Panc1 (cell line): ENCODE data around the gene SLC2A6. TPM values are rescaled to one million over a fixed set of nuclear protein-coding genes. Genes with fewer than 3 reads are reported as not detected.
A peak's percentile ranks its signal among the peaks of the same experiment; 100 is the strongest.

Experiments used
- ATAC-seq: fragments of 200-7000 bp; cut with Tn5 transposase; 2 replicates; pipeline ENCODE4 v1.9.1; 2020; ENCODE audit warnings: mild to moderate bottlenecking, moderate library complexity
- Bru-seq: library from RNA; stranded (reverse); fragments of 400-500 nt; gene quantifications from one replicate; lab custom pipeline; 2021; lab: Mats Ljungman, UMichigan
- BruChase-seq, 2 experiments: library from RNA; stranded (reverse); fragments of 400-500 nt; gene quantifications; one replicate each; lab custom pipeline; 2021; lab: Mats Ljungman, UMichigan
- BruUV-seq: library from RNA; stranded (reverse); fragments of 400-500 nt; replicated peaks from 2 replicates; lab custom pipeline; 2021; lab: Mats Ljungman, UMichigan
- CTCF ChIA-PET: fragments of 300-600 bp; sonication (Branson Sonifier 250); formaldehyde crosslinking; loops from one replicate; lab custom pipeline; 2022; ENCODE audit warnings: antibody characterized with exemption; lab: Charles Lee
- POLR2A ChIA-PET: fragments of 300-600 bp; sonication (Branson Sonifier 250); formaldehyde crosslinking; loops from one replicate; lab custom pipeline; 2022; ENCODE audit warnings: antibody characterized with exemption; lab: Charles Lee
- DNase-seq: peaks from one replicate; pipeline ENCODE4 v3.0.0-alpha.2; 2010; ENCODE audit warnings: low read depth, low spot score
- H3K27ac ChIP-seq: 2 replicates; pipeline ENCODE4 v1.5.1; 2011; ENCODE audit warnings: mild to moderate bottlenecking, low read length, inconsistent platforms
- H3K27me3 ChIP-seq: fragments of 200-500 bp; sonication (Bioruptor generic); 2 replicates; pipeline ENCODE4 v1.6.0; 2014; ENCODE audit warnings: low read length, inconsistent platforms; ENCODE audit not compliant: control insufficient read depth, insufficient read depth
- H3K36me3 ChIP-seq: fragments of 200-500 bp; sonication (Bioruptor generic); 2 replicates; pipeline ENCODE4 v1.5.1; 2014; ENCODE audit warnings: inconsistent platforms, mild to moderate bottlenecking, low read length, moderate library complexity; ENCODE audit not compliant: control insufficient read depth, insufficient read depth
- H3K4me1 ChIP-seq: 2 replicates; pipeline ENCODE4 v1.5.1; 2011; ENCODE audit warnings: inconsistent platforms, mild to moderate bottlenecking, low read length, moderate library complexity; ENCODE audit not compliant: control insufficient read depth, insufficient read depth
- H3K4me3 ChIP-seq, 2 experiments: 2 replicates each; pipeline ENCODE4 v1.5.1; 2011 to 2012; ENCODE audit warnings: low read depth in 2 of 2, low read length in 2 of 2, mild to moderate bottlenecking in 2 of 2, inconsistent platforms in 1 of 2, moderate library complexity in 1 of 2
- H3K9me3 ChIP-seq: fragments of 200-500 bp; sonication (Bioruptor generic); 2 replicates; pipeline ENCODE4 v1.5.1; 2014; ENCODE audit warnings: low read depth, mild to moderate bottlenecking, inconsistent platforms, low read length, moderate library complexity; ENCODE audit not compliant: control insufficient read depth, insufficient read depth
- CTCF ChIP-seq: fragments of 450-650 bp; IDR thresholded peaks from 2 replicates; pipeline ENCODE4 v1.5.1; 2017; ENCODE audit warnings: mild to moderate bottlenecking
- POLR2AphosphoS5 ChIP-seq: IDR thresholded peaks from 2 replicates; pipeline ENCODE4 v1.6.1; 2012; ENCODE audit warnings: mild to moderate bottlenecking, low read depth, low read length, moderate library complexity
- SIN3A ChIP-seq: IDR thresholded peaks from 2 replicates; pipeline ENCODE4 v1.6.1; 2012; ENCODE audit warnings: low read depth, mild to moderate bottlenecking, low read length, moderate library complexity, borderline replicate concordance; ENCODE audit not compliant: insufficient read depth
- TCF7L2 ChIP-seq: IDR thresholded peaks from 2 replicates; pipeline ENCODE4 v1.6.1; 2011; ENCODE audit warnings: mild to moderate bottlenecking, low read depth, low read length, inconsistent platforms
- in situ Hi-C: cut with HindIII; loops from 2 replicates; pipeline ENCODE4 v1.10.0; 2016; ENCODE audit warnings: low sequenced_read_pairs, low pct_unique_long_range_greater_than_20kb
- intact Hi-C: fragments of 100-400 bp; cut with micrococcal nuclease; formaldehyde crosslinking; loops from one replicate; pipeline ENCODE4 v1.10.0; 2022; ENCODE audit not compliant: unreplicated experiment
- long read RNA-seq: library from polyadenylated mRNA; unstranded; transcript quantifications from one replicate; pipeline ENCODE4 v2.0.0, GENCODE V29; 2021; ENCODE audit not compliant: unreplicated experiment
- polyA plus RNA-seq: library from polyadenylated mRNA; unstranded; fragments of >200 nt; gene quantifications from one replicate; pipeline ENCODE4 v1.2.1, GENCODE V29; 2012; ENCODE audit warnings: missing spikeins; ENCODE audit not compliant: insufficient read length
- total RNA-seq: library from RNA; stranded (reverse); gene quantifications from one replicate; pipeline ENCODE4 v1.2.1, GENCODE V29; 2021; ENCODE audit not compliant: unreplicated experiment
- TF ChIP-seq, protein P1 (sequence below), 2 experiments: IDR thresholded peaks; 2 replicates each; pipeline ENCODE4 v1.6.1; 2011 to 2012; ENCODE audit warnings: low read depth in 2 of 2, control low read depth in 1 of 2, low read length in 1 of 2, mild to moderate bottlenecking in 1 of 2, moderate library complexity in 1 of 2; ENCODE audit not compliant: insufficient read depth in 1 of 2

SLC2A6 gene
- total RNA-seq (48.2 TPM), Bru-seq, nascent RNA (percentile 61 among the genes with signal in this experiment), BruChase-seq, experiment 1, labeled RNA remaining after a 2-hour chase (percentile 62 among the genes with signal in this experiment), BruChase-seq, experiment 2, labeled RNA remaining after a 6-hour chase (percentile 69 among the genes with signal in this experiment)
- polyA plus RNA-seq: 71.4 TPM
- long read RNA-seq, transcript SLC2A6-201 (9 exons, 2,301 nt): minor isoform, 20 of 212 reads
- long read RNA-seq, transcript SLC2A6-202 (10 exons, 2,528 nt): major isoform, 44 of 212 reads
- long read RNA-seq, partial matches to known transcripts: 125 of 212 reads
- long read RNA-seq, other reads (novel, unspliced or antisense): 23 of 212 reads

DNA sequence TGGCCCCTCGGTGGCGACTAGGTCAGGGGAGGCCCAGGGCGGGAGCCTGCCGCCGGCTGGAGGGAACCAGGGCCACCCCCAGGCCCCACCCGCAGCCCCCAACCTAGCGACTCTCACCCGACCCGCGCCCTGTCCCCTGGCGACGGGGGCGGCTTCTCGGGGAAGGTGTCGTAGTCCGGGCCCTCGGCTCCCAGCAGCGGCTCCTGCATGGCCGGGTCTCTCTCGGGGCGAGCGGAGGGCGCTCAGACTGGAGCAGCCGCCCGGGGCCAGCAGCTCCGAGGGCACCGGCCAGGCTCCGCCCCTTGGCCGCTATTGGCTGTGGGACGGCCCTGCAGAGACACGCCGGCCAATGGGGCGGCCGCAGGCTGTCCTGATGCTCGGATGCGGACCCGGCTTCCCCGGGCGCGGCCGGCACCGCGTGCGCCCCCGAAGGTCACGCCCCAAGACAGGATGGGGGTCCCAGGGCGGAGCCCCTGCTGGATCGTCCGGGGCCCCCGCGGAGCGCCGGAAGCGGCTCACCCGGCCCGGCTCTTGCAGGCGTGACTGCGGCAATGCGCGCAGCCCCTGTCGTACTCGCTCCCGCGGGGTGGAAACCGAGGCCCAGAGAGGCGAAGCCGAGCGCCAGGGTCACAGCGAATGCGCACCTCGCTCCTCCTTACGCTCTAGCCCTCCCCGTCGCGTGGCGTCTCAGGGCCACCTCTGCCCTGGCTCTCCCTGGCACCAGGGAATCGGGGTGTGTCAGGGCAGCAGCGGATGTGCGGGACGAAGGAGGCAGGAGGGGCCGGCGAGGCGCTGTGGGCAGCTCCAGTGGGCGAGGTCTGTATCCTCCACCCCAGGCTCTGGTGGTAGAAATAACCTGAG, at the start of gene SLC2A6:
SLC2A6 (minus strand) TSS at position 249 of the 861 bp plus-strand sequence; CDS start at position 209, 40 bp downstream.
- Histone ChIP-seq H3K36me3 (no peaks in the 10 kb centered on the region; the same call in 1 of the 2 replicates), H3K27me3 (no peaks in the 10 kb centered on the region), H3K4me1 (peaks cover 5% of the 10 kb centered on the region), H3K4me3 (peak within 1 kb of the TSS; percentile 61 to 68), H3K9me3 (no peaks in the 10 kb centered on the region), H3K27ac (peak within 1 kb of the TSS; percentile 85)
- TF ChIP-seq POLR2AphosphoS5 (peak; percentile 46; the same call in 1 of the 2 replicates), SIN3A (no peak)
- POLR2A ChIA-PET: no interaction called here
- no TSS peak for BruUV-seq
- CTCF ChIA-PET: no interaction called here
- ATAC-seq (peak; percentile 98), DNase-seq (no peak)
- intact Hi-C loops (no loop called here), in situ Hi-C loops (no loop called here)

DNA sequence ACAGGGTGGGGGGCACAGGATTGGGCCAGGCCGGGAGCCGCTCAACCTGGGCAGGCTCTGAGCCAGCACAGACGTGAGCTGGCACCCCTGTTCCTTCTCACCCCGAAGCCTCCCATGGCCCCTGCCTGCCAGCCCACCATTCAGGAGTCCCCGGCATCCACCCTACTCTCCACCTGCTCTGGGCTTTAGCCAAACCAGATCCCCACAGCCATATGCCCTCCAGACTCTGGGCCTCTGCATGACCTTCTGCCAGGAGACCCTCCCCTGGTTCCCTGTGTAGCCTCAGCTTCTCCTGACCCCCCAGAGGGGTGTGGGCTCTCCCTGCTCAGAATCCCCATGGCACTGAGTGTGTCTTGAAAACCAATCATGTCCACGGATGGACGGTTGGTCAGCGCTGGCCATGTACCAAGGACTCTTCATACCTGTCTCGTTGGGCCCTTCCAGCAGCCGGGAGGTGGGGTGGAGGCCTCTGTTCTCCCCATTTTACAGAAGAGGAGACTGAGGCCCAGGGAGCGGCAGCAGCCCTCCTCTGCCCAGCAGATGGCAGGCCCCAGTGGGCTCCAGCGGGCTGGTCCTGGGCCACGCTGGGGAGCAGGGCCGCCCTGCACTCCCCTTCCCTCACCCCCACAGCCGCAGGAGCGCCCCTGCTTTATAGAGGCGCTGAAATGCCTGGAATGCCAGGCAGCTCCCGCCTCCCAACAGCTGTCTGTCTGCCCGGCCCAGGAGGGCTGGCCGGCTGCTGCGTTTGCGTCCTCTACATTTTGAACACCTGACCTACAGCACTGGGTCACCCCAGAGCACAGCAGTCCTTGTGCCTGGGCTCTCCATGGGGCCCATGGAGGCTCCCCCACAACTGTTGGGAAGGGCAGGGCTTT, 49.3 kb upstream of the SLC2A6 start:
- no peak for DNase-seq
- no peak overlapping the region for H3K4me3 ChIP-seq
- TF ChIP-seq CTCF (no peak), TCF7L2 (no peak), POLR2AphosphoS5 (no peak), SIN3A (no peak)
- TF ChIP-seq, protein P1, sequence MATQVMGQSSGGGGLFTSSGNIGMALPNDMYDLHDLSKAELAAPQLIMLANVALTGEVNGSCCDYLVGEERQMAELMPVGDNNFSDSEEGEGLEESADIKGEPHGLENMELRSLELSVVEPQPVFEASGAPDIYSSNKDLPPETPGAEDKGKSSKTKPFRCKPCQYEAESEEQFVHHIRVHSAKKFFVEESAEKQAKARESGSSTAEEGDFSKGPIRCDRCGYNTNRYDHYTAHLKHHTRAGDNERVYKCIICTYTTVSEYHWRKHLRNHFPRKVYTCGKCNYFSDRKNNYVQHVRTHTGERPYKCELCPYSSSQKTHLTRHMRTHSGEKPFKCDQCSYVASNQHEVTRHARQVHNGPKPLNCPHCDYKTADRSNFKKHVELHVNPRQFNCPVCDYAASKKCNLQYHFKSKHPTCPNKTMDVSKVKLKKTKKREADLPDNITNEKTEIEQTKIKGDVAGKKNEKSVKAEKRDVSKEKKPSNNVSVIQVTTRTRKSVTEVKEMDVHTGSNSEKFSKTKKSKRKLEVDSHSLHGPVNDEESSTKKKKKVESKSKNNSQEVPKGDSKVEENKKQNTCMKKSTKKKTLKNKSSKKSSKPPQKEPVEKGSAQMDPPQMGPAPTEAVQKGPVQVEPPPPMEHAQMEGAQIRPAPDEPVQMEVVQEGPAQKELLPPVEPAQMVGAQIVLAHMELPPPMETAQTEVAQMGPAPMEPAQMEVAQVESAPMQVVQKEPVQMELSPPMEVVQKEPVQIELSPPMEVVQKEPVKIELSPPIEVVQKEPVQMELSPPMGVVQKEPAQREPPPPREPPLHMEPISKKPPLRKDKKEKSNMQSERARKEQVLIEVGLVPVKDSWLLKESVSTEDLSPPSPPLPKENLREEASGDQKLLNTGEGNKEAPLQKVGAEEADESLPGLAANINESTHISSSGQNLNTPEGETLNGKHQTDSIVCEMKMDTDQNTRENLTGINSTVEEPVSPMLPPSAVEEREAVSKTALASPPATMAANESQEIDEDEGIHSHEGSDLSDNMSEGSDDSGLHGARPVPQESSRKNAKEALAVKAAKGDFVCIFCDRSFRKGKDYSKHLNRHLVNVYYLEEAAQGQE (IDR thresholded peaks at IDR 0.05; ENCODE audit: insufficient read depth in 1 of 2, low read depth in 2 of 2, low read length in 1 of 2): no peak
- BruUV-seq: no TSS peak
- no peak overlapping the region for H3K27ac ChIP-seq
- ChIA-PET CTCF (no interaction called here), POLR2A (no interaction called here)
- intact Hi-C loops (no loop called here), in situ Hi-C loops (no loop called here)
- H3K9me3 ChIP-seq: no peaks in the 10 kb centered on the region
- no peaks in the 10 kb centered on the region; the same call in 1 of the 2 replicates for H3K4me1 ChIP-seq
- no peaks in the 10 kb centered on the region for H3K27me3 ChIP-seq
- H3K36me3 ChIP-seq: no peaks in the 10 kb centered on the region
- ATAC-seq: no peak
